Panc1 (cell line): Measurements from ENCODE around the gene ADARB1.

Experiments used
- POLR2AphosphoS5 ChIP-seq: IDR thresholded peaks from 2 replicates; pipeline ENCODE4 v1.6.1; 2012; ENCODE audit warnings: mild to moderate bottlenecking, low read depth, low read length, moderate library complexity
- SIN3A ChIP-seq: IDR thresholded peaks from 2 replicates; pipeline ENCODE4 v1.6.1; 2012; ENCODE audit warnings: low read depth, mild to moderate bottlenecking, low read length, moderate library complexity, borderline replicate concordance; ENCODE audit not compliant: insufficient read depth
- TF ChIP-seq, protein P1 (sequence below): fragments of 450-650 bp; IDR thresholded peaks from 2 replicates; pipeline ENCODE4 v1.5.1; 2017; ENCODE audit warnings: mild to moderate bottlenecking

DNA sequence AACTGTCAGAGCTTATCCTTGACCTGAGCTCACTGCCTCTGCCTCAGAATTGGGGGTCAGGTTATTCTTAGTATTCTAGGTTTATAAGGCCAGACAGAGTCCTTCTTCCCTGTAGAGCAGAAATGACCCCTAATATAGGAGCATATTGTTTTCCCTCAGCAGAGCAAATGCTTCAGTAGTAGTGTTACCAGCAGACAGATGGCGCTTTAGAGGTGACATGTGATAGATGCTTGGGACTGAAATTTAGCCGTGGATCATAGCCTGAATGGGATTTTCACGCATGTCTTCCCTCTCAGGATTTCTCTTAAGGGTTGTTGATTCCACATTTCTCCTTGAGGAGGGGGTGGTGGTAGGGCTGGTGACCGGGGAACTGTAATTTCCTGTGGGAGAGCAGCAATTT lies 24.5 kb downstream of the ADARB1 start:
- no peak for TF ChIP-seq POLR2AphosphoS5
- TF ChIP-seq, protein P1, sequence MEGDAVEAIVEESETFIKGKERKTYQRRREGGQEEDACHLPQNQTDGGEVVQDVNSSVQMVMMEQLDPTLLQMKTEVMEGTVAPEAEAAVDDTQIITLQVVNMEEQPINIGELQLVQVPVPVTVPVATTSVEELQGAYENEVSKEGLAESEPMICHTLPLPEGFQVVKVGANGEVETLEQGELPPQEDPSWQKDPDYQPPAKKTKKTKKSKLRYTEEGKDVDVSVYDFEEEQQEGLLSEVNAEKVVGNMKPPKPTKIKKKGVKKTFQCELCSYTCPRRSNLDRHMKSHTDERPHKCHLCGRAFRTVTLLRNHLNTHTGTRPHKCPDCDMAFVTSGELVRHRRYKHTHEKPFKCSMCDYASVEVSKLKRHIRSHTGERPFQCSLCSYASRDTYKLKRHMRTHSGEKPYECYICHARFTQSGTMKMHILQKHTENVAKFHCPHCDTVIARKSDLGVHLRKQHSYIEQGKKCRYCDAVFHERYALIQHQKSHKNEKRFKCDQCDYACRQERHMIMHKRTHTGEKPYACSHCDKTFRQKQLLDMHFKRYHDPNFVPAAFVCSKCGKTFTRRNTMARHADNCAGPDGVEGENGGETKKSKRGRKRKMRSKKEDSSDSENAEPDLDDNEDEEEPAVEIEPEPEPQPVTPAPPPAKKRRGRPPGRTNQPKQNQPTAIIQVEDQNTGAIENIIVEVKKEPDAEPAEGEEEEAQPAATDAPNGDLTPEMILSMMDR: peak; percentile 71
- no peak for TF ChIP-seq SIN3A
